Measurements from ENCODE around the gene DARS2.
"Not testable (repeated sequence)": the region's sequence is repeated elsewhere in the genome, so short reads cannot be mapped to it uniquely, and the experiment has no call there.

Gene DARS2

DNA sequence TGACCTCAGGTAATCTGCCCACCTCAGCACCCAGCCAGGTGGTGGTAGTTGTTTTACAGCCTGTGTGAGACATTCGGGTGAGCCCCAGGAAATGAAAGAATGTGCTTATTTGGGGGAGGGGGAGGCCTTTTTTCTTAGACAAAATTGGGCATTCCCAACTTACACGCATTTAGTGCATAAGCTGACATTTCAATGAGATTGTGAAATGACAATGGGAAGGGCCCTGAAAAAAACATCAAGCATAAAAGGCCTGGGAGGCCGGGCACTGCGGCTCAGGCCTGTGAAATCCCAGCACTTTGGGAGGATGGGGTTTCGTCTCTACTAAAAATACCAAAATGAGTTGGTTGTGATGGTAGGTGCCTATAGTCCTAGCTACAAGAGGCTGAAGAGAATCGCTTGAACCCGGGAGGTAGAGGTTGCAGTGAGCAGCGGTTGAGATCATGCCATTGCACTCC is 38.3 kb downstream of the DARS2 start:
- DNase-seq = no peak

DNA sequence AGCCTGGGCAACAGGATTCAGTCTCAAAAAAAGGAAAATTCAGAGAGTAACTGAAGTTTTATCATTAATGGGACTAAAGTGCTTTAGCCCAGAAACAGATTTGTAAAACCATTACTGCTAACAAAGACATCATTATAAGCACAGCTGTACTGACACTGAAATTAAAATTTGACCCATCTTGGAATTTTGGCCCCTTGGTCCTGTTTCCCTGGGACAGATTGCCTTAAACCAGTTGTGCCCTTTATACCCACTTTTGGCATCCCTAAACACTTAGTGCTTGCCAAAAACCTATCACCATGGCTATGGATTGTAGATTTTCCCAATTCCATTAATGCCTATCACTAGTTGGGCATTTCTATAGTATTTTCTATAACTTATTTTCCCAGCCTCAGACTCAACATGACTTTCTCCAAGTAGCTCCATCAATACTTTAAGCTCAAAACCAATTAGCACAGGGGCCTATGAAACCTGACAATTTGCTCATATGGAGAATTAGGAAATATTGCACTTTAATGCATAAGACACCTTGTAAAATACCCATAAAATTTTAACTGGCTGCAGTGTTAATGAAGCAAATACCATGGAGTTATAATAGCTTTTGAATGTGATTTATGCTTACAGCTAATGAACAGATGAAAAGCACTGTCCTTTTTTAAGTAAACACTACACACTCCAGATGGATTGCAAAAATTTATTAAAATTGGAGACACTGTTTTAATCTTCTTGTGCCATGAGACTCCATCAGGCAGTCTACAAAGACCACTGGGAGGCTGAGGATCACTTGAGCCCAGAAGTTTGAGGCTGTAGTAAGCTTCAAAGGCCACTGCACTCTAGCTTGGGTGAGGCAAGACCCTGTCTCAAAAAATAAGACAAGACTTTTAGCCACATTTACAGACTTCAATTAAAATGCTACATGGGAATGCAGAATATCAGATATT is 39.0 kb downstream of the DARS2 start:
- DNase-seq = no peak

DNA sequence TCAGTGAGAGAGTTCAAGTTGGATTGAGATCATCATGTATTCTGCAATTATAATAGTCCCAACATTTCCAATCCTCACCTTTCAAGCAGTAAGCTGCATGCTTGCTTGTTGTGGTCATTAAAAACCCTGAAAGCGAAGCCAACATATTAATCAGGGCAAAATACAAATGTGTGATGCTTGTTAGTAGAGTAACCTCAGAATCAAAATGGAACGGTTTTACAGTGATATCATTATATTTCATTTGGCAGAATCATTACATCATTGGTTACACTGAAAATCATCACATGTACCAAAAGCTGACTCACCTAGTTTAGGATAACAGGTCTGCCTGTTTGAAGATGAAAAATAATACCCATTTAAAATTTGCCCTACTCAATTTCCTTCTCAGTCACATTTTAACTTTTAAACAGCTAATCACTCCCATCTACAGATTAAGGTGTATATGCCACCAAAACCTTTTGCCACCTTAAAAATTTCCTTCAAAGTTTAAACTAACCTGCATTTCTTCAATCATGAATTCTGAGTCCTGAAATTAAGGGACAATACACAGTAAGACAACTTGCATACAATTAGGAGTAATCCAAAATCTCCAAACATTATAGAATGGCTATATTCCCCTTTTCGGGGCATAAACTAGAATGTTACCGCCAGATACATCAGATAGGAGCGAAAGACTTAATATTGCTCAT is 39.9 kb downstream of the DARS2 start:
- DNase-seq = no peak

- DNase-seq = no peak
Measured at GRCh38 chr1:173865468-173866164, 41.1 kb downstream of the DARS2 start.

DNA sequence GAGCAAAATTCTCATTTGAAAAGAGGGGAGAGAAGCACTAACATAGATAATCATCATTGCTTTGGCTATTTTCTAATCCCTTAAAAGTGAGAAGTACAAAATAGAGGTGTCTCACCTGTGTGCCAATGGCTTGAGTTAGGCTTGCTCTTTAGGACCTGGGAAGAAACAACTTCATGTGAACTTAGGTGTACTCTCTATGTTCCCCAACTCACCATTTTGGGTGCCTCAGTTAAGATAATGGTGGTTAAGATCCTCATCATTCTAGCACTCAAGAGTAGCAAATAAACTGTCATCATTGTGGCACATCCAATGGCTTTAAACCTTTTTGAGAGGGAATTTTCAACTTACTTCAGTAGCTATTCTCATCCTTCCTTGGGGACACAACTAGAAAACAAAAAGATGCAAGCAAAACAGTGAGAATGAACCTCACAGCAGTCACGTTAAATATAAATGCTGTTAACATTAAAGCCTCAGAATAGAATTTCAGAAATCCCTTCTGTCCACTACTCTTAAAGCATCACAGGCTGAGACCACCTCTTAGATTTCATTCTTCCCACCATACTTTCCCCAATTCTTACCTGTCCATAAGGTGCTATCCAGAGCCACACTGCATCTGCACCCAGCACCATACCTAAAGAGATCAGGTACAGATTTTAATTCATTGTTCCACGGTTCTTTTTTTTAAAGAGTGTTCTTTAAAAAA is 42.1 kb downstream of the DARS2 start:
- no peak for DNase-seq

DNA sequence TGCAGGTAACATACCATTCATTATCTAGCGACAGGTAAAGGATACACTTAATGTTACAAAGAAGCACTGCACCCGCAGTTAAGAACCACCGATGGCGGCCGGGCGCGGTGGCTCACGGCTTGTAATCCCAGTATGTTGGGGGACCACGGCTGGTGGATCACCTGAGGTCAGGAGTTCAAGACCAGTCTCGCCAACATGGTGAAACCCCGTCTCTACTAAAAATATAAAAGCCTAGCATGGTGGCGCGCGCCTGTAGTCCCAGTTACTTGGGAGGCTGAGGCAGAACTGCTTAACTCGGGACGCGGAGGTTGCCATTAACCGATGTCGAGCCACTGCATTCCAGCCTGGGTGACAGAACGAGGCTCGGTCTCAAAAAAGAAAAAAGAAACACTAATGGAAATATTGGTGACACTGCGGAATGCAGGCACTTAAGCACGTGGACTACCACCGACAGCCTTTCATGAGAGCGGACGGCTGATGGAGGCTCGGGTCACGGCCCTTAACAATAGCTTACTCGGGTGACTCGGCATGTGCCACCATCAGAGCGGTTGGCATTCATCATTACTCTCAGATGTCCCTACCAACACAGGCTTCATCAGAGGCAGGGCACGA is 42.8 kb downstream of the DARS2 start:
- no peak for DNase-seq

GRCh38 chr1:173867753-173868265 is 43.3 kb downstream of the DARS2 start, which contains the start of gene GAS5:
GAS5 (minus strand) TSS chr1:173867989.
- DNase-seq = peak; percentile 100

GRCh38 chr1:173868266-173869020 is 44.0 kb downstream of the DARS2 start, which contains the start of gene ZBTB37:
ZBTB37 (plus strand) TSS chr1:173868380; CDS start chr1:173870226, 1,846 bp downstream.
- peak; percentile 93 for DNase-seq

DNA sequence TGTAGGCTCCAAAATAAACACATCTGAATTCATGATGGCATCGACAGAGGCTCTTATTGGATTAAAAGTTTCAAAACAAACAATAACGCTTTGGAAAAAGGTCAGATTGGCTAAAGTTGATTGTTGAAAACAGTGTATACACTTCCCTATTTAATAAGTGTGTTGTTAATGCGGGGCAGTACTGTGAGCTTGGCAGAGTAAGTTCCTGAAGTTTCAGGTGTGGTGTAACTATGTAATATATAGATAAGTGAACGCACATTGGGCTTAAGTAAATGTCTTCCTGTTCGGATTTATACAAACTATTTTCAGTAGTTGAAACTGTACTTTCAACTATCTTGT is 44.5 kb downstream of the DARS2 start:
- DNase-seq = no peak

DNA sequence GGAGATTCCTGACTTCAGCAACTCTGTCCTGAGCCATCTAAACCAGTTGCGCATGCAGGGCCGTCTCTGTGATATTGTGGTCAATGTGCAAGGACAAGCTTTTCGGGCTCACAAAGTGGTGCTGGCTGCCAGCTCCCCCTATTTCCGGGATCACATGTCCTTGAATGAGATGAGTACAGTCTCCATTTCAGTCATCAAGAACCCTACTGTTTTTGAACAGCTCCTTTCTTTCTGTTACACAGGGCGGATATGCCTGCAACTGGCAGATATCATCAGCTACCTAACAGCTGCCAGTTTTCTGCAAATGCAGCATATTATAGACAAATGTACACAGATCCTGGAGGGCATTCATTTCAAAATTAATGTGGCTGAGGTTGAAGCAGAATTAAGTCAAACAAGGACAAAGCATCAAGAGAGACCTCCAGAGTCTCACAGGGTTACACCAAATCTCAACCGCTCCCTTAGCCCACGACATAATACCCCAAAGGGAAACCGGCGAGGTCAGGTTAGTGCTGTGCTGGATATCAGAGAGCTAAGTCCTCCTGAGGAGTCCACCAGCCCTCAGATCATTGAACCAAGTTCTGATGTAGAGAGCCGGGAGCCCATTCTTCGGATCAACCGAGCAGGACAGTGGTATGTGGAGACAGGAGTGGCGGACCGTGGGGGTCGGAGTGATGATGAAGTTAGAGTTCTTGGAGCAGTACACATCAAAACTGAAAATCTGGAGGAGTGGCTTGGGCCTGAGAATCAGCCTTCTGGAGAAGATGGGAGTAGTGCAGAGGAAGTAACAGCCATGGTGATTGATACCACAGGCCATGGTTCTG is 46.0 kb downstream of the DARS2 start:
- peak; percentile 57 for DNase-seq

GRCh38 chr1:173871091-173871490 is 46.6 kb downstream of the DARS2 start:
- DNase-seq = no peak

- no peak for DNase-seq
Measured at GRCh38 chr1:173871500-173871899, 47.0 kb downstream of the DARS2 start.

DNA sequence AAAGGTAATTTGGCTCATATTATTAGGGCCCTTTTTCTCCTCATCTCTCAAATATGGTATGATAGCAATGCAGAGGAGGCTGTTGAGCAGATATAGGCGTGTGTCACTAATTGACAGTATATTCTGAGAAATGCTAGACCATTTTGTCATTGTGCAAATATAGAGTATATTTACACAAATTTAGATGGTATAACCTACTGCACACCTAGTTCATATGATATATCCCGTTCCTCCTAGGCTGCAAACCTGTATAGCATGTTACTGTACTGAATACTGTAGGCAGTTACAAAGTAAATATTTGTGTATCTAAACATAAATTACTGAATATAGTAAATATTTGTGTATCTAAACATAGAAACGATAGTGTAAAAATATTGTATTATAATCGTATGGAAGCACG is 52.3 kb downstream of the DARS2 start:
- no peak for DNase-seq

GRCh38 chr1:173878251-173878650 is 53.8 kb downstream of the DARS2 start:
- no peak for DNase-seq

DNA sequence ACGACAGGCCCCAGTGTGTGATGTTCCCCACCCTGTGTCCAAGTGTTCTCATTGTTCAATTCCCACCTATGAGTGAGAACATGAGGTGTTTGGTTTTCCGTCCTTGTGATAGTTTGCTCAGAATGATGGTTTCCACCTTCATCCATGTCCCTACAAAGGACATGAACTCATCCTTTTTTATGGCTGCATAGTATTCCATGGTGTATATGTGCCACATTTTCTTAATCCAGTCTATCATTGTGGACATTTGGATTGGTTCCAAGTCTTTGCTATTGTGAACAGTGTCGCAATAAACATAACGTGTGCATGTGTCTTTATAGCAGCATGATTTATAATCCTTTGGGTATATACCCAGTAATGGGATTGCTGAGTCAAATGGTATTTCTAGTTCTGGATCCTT is 56.6 kb downstream of the DARS2 start:
- not testable (repeated sequence) for DNase-seq

DNA sequence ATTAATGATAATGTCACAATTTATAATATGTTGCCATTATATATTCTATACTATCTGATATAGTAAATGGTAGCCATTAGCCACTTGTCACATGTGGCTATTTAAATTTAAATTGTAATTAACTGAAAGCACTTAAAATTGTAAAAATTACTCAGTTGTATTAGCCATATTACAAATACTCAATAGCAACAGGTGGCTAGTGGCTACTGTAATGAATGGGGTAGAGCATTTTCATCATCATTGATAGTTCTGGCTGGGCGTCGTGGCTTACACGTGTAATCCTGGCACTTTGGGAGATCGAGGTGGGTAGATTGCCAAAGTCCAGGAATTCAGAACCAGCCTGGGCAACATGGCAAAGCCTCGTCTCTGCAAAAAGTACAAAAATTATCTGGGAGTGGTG is 60.2 kb downstream of the DARS2 start:
- no peak for DNase-seq

DNA sequence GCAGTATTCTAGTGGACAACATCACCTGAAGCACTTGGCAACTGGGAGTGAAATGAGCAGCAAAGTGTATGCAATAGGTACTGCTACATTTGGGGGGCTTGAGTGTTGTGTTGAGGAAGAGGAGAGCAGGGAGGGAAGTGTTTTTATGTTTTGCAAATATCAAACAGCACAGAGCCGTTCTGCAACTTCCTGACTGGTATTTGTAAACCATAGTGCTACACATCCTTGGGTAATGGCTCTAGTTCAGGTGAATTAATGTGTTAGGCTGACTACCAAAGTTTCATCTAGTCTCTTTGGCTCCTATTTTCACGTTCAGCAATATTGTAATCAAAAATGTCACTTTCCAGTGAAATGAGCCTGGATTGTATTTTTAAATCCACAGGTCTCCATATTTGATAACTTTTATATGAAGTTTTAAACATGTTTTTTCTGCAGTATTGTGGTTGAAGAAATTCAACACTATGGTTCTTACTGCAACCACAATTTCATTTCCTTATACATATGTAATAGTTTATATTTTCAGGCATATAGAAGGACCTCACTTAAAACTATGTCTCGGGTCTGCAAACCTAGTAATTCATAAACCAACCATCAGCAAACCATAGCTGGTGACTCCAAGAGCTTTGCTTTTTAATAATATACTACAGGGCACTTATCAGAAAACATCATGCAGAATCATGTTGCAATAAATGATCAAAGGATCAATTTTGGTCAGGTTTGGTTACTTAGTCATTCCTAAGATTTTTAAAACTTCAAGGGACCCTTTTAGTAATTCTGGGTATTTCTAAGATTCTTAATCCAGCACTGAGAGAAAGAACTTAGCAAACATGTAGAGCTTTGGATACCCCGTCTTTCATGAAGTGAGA is 62.5 kb downstream of the DARS2 start:
- DNase-seq = no peak

DNA sequence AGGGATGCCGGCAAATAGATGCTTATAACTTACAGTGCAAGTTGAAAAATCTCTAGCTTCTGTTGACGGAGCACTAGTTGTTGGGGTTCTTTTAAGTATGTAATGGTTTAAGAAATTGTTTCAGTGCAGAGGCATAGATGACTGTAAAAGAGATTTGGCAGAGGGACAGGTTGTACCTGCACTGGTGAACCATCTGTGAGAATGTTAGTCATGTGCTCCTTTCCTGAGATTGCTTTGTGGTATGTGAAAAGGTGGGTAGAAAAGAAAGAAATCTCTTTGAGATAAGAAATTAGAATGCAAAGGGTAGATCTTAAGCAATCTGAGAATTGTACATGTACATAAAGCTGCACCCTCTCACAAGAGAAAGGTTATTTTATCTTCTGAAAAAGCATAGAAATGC is 63.2 kb downstream of the DARS2 start:
- no peak for DNase-seq

- no peak for DNase-seq
Measured at GRCh38 chr1:173888749-173889148, 64.3 kb downstream of the DARS2 start.

All from CD4-positive, alpha-beta T cell treated with Interleukin-21 for 1 hour (primary cell).